ENCODE measurements around the gene STAM2.

DNA sequence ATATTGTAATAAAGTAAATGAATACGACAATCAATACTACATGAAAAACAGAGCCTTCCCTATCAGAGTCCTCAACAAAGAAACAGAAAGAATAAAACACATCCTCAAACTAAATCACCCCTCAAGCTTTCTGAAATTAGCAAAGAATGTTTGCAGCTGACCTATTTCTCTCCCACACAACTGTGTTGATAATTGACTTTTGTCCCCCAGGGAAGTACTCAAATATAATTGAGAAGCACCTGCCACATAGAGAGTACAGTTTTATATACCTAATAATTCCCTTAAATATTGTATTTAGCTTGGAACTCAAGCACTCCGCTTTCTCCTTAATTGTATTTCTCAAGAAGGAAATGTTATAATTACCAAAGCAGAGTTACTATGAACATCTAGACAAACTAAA, 89.3 kb downstream of the STAM2 start:
- TF ChIP-seq, protein P1, sequence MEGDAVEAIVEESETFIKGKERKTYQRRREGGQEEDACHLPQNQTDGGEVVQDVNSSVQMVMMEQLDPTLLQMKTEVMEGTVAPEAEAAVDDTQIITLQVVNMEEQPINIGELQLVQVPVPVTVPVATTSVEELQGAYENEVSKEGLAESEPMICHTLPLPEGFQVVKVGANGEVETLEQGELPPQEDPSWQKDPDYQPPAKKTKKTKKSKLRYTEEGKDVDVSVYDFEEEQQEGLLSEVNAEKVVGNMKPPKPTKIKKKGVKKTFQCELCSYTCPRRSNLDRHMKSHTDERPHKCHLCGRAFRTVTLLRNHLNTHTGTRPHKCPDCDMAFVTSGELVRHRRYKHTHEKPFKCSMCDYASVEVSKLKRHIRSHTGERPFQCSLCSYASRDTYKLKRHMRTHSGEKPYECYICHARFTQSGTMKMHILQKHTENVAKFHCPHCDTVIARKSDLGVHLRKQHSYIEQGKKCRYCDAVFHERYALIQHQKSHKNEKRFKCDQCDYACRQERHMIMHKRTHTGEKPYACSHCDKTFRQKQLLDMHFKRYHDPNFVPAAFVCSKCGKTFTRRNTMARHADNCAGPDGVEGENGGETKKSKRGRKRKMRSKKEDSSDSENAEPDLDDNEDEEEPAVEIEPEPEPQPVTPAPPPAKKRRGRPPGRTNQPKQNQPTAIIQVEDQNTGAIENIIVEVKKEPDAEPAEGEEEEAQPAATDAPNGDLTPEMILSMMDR (IDR thresholded peaks at IDR 0.05): no peak
- TF ChIP-seq POLR2A (IDR thresholded peaks at IDR 0.05): no peak
